Breast epithelium (tissue), 3 donors: ENCODE results near the gene PPM1H.

ENCODE experiments used
- POLR2A ChIP-seq: fragments of 450-650 bp; IDR thresholded peaks from one replicate; pipeline ENCODE4 v1.6.1; 2016; ENCODE audit warnings: antibody characterized with exemption, mild to moderate bottlenecking, moderate library complexity
- POLR2AphosphoS5 ChIP-seq, 3 donors: sonication (generic); formaldehyde crosslinking; IDR thresholded peaks; one replicate each; pipeline ENCODE4 v1.6.1; 2017; ENCODE audit warnings: antibody characterized with exemption in 3 of 3
- TF ChIP-seq, protein P1 (sequence below), 3 donors: fragments of 450-650 bp; IDR thresholded peaks; one replicate each; pipeline ENCODE4 v1.5.1; 2016 to 2017; ENCODE audit warnings: antibody characterized with exemption in 3 of 3, mild to moderate bottlenecking in 3 of 3, moderate library complexity in 3 of 3

DNA sequence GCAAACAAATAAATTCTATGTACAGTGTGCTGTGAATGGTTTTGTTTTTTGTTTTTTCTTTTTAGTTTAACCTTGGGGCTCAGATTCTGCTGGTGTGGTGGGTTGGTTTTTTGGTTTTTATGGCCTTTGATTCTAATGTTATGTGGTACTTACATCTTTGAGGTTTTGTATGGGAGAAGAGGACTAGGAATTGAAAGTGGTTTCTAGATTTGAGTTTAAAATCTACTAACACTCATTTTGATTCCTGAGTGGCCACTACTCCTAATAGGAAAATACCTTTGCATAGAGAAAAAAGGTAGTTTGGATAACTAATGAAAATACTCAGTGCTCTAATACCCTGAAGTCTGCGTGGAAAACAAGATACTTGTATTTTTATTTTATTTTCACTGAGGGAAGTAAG, 330.6 kb downstream of the PPM1H start:
- TF ChIP-seq, protein P1, sequence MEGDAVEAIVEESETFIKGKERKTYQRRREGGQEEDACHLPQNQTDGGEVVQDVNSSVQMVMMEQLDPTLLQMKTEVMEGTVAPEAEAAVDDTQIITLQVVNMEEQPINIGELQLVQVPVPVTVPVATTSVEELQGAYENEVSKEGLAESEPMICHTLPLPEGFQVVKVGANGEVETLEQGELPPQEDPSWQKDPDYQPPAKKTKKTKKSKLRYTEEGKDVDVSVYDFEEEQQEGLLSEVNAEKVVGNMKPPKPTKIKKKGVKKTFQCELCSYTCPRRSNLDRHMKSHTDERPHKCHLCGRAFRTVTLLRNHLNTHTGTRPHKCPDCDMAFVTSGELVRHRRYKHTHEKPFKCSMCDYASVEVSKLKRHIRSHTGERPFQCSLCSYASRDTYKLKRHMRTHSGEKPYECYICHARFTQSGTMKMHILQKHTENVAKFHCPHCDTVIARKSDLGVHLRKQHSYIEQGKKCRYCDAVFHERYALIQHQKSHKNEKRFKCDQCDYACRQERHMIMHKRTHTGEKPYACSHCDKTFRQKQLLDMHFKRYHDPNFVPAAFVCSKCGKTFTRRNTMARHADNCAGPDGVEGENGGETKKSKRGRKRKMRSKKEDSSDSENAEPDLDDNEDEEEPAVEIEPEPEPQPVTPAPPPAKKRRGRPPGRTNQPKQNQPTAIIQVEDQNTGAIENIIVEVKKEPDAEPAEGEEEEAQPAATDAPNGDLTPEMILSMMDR (IDR thresholded peaks at IDR 0.05): no peak
- TF ChIP-seq POLR2AphosphoS5 (IDR thresholded peaks at IDR 0.05) (no peak), POLR2A (no peak)
